Stimulated activated CD8-positive, alpha-beta memory T cell treated with anti-CD3 and anti-CD28 coated beads, Interleukin-15, amount 100 ng/mL, for 4 hours (primary cell): ENCODE data around the gene LDLRAD3.
"Not testable (repeated sequence)": the region's sequence is repeated elsewhere in the genome, so short reads cannot be mapped to it uniquely, and the experiment has no call there.

Experiments
- DNase-seq, 2 donors: peaks; one replicate each; pipeline ENCODE4 v3.0.0-alpha.2; 2020; ENCODE audit warnings: low read depth in 2 of 2

LDLRAD3 gene

GRCh38 chr11:36016709-36017108 lies 72.8 kb downstream of the LDLRAD3 start:
- no peak for DNase-seq

- DNase-seq, result no peak
Measured at GRCh38 chr11:36019005-36019596, 75.2 kb downstream of the LDLRAD3 start.

GRCh38 chr11:36019722-36020121 lies 75.9 kb downstream of the LDLRAD3 start:
- no peak for DNase-seq

- no peak for DNase-seq
Measured at GRCh38 chr11:36022882-36023281, 79.0 kb downstream of the LDLRAD3 start.

- DNase-seq, result no peak
Measured at GRCh38 chr11:36023922-36024321, 80.1 kb downstream of the LDLRAD3 start.

- DNase-seq, result no peak
Measured at GRCh38 chr11:36024716-36025115, 80.9 kb downstream of the LDLRAD3 start.

GRCh38 chr11:36026315-36026968 lies 82.6 kb downstream of the LDLRAD3 start:
- DNase-seq, result no peak

GRCh38 chr11:36027731-36028130 lies 83.9 kb downstream of the LDLRAD3 start:
- no peak for DNase-seq

- no peak for DNase-seq
Measured at GRCh38 chr11:36029616-36030015, 85.8 kb downstream of the LDLRAD3 start.

- DNase-seq, result no peak
Measured at GRCh38 chr11:36030731-36031281, 86.9 kb downstream of the LDLRAD3 start.

- no peak for DNase-seq
Measured at GRCh38 chr11:36033082-36033751, 89.4 kb downstream of the LDLRAD3 start.

- DNase-seq, result no peak
Measured at GRCh38 chr11:36033936-36034335, 90.1 kb downstream of the LDLRAD3 start.

- no peak for DNase-seq
Measured at GRCh38 chr11:36034551-36035331, 90.9 kb downstream of the LDLRAD3 start.

GRCh38 chr11:36035454-36035853 lies 91.6 kb downstream of the LDLRAD3 start:
- DNase-seq, result no peak

- no peak for DNase-seq
Measured at GRCh38 chr11:36035999-36036398, 92.1 kb downstream of the LDLRAD3 start.

- no peak for DNase-seq
Measured at GRCh38 chr11:36037031-36037430, 93.2 kb downstream of the LDLRAD3 start.

GRCh38 chr11:36038541-36038940 lies 94.7 kb downstream of the LDLRAD3 start:
- DNase-seq, result no peak

GRCh38 chr11:36039471-36039870 lies 95.6 kb downstream of the LDLRAD3 start:
- no peak for DNase-seq

- no peak for DNase-seq
Measured at GRCh38 chr11:36041988-36042611, 98.2 kb downstream of the LDLRAD3 start.

- DNase-seq, result no peak
Measured at GRCh38 chr11:36044636-36045035, 100.8 kb downstream of the LDLRAD3 start.

- not testable (repeated sequence) for DNase-seq
Measured at GRCh38 chr11:36045945-36046344, 102.1 kb downstream of the LDLRAD3 start.

GRCh38 chr11:36046932-36047331 lies 103.1 kb downstream of the LDLRAD3 start:
- no peak for DNase-seq
